DMS 273 (cell line): ENCODE data around the gene SLC7A1.
A peak's percentile ranks its signal among the peaks of the same experiment; 100 is the strongest.

Source experiments
- DNase-seq: peaks from one replicate; lab custom pipeline; 2025; ENCODE audit not compliant: unreplicated experiment; lab: John Stamatoyannopoulos, UW

Gene SLC7A1

DNA sequence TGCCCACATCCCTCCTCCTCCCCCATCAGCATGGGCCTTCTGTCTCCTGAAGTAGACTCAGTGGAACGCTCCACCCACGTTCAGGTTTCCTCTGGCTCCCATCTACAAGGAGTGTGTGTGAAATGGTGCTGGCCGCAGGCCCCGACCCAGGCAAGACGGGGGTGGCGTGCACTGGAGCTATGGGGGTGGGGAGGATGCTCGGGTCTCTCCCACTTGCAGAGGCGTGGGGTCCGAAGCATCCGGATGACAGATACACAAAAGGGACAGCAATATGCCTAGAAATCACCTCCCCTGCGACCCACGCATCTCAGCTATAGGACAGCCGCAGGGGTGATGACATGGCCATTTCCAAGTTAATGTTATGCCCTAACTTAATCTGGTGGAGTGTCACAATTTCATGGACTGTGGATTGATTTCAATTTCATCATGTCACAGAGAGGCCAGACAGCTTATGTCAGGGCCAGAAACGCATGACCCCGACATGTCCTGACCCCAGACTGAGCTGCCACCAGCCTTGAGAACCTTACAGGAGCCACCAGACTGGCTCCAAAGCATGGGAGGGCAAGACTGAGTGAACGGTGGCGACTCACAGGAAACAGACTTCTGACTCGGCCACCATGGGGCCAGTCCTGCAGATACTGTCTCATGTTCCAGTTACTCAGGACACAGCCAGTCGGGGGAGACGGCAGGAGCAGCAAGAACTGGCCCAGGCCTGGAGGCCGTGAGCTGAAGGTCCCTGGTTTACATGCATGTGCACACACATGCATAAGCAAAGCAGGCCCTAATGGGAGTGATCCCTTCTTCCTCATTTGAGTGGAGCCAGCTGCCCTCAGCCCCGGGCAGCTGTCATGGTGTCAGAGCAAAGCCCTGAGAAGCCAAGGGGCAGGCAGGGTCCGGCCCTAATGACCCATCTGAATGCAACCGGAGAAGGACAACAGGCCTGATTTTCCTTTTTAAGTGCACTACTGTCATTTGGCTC lies 82.2 kb downstream of the SLC7A1 start:
- no peak for DNase-seq

DNA sequence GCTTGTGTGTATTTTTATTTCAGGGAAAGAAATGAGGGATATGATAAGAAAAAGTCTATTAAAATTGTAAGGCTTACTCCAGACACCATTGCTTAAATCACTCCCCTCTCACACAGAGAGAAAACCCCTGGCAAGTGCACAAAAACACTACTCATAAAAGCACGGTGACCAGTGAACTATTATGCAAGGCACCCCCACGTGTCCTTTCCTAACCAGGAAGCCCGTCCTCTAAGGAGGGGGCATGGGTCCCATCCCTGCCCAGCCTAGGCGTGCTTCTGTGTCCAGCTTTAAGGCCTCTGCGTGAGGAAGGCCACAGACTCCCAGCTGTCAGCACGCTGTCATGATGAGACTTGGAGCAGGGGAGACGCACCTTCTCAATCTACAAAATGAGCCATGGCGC lies 83.5 kb downstream of the SLC7A1 start:
- no peak for DNase-seq

DNA sequence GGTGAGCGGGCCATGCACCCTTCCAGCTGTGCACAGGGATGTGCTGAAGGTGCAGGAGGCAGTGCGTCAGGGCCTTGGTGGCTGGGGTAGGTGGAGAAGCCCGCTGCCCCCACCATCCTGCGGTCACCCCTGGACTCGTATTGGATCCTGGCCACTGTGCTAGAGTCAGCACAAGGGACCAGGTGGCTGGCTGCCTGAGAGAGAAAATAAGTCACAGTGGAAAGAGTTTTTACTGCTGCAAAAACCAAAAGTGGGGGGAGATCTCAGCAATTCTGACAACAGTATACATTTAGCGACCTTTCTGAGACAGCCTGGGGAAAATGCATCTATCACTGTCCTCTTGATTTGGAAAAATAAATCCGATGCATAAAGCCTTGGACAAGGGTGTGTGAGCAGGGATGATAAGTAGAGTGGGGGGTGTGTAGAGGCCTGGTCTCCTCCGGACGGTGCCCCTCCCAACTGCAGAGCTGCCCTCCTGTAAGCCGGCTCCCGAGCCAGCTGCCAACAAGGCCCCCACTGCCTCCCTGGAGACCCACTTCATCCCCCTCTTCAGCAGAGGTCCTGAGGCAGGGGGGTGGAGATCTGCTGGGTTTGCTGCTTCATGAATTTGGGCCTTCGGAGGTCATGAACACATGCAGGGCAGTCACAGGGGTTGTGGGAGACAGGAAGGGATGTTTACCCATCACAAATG lies 84.2 kb downstream of the SLC7A1 start:
- DNase-seq, result no peak

DNA sequence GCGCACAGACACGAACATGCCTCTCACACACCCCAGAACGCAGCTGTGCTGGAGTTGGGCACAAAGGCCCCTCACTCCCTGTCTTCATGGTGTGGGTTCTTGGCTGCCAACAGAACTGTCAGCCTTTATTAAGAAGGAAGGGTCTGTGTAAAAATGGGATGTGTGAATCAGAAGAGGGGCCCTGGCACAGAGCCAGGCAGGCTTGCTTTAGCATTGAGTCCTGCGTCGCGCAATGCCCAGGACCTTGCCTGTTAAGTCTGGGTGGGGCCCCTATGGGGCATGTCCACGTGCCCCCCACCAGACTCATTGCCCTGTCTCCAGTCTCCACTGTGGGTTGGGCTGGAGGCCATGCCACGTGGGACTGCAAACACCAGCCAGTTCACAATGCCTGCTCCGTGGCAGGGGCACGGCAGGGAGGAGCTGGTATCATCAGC lies 84.8 kb downstream of the SLC7A1 start:
- DNase-seq, result no peak

DNA sequence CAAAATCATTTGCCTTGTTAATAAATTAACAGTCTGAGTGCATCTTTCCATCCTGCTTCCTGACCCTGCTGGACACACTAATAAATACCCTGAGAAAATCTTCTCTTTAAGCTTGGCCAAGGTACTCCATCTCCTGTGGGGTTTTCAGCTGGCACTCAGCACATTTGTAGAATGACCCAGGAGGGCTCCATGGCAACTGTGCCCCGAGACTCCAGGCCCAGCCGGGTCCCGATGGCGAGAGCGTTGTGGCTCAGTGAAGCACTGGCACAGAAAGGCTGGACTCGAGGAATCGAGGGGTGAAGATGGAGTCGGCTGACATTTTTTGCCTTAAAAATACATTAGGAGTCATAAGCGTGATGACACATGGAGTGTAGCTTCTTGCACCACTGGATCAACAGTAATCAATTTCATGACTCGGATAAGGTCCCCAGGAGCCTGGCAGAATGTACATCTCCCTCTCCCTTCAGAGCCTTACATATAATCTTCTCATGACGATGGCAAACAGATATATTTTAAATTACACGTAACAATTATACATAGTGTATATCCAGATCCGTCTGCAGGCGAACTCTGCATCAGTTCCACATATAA lies 85.4 kb downstream of the SLC7A1 start:
- DNase-seq, result no peak

DNA sequence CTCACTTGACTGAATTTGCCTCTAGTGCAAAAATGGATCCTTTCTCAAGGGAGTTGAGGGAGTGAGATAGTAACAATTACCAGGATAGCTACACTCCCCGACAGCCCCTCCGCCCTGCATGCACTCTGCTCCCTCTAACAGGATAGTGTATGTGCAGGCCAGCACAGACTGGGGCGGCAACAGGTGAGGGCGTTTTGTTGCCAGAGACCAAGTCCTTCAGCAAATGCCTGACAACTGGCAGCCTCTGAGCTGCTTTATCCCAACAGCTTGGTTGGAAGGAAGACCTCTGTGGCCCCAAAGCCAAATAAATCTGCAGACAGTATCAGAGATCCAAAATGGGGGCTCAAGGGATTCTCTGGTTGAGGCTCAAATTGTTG lies 86.6 kb downstream of the SLC7A1 start:
- no peak for DNase-seq

DNA sequence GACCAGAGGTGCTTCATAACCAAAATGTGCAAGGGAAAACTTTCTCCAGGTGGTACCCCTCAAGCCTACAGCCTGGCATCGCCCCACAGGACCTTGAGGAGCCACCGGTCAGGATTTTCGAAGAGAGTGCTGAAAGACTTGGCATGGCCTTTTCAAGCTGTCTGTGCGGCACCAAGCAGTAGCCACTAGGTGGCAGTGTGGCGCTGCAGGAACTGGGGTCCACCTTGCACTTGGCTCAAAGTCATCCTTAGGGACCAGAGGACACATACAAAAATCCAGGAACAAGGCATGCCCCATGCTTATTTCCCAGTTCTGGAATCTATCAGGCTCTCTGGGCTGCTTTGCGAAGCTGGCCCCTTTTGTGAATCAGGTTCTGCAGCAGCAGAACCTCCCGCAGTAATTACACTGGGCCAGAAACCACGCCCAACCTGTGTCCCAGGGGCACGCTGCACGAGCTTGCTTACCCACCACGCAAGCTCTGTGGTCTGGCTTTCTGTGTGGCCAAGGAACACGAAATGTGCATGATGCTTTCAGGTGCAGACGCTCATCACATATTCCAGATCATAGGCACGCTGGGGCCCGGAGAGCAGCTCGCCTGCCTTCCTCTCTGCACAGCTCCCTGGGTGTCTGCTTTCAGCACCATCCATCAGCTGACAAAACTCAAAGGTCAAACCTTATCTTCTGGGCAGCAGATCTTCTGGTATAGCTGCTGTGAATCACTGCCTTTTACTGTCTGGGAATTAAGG lies 87.2 kb downstream of the SLC7A1 start:
- peak; percentile 86 for DNase-seq

DNA sequence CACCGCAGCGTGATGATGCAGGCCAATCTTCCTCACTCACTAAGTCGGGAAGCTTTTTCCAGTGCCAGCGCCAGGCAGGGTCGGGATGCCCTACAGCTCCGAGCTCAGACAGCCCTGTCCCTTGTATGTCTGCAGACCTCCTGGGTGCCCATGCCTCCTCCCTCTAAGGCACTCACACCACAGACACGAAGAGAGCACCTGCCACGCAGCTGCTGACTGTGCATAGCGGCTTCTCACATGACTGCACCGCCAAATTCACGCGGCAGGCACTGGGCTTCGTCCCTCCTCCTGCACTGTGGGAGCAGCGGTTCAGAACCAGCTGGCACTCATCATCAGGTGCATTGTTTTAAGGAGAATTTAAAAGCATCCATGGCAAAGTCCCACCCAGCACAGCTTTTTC lies 88.1 kb downstream of the SLC7A1 start:
- peak; percentile 71 for DNase-seq

DNA sequence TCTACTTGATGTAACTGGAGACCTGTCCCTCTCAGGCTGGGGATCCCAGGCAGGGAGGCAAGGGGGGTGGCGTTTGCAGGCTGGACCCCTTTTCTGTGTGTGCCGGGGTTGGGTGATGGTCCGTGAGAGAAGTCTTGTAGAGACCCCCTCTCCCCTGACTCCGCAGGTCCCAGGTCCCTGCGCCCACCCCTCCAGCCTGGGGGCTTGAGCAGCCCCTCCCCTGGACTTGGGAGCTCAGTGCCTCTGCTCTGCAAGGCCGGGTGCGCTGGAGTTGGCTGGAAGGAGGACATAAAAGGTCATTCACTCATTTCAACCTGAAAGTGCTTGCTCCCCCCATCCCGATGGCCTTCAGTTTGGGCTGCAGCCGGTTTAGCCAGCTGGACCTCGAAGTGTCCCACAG lies 89.5 kb downstream of the SLC7A1 start:
- DNase-seq, result no peak

DNA sequence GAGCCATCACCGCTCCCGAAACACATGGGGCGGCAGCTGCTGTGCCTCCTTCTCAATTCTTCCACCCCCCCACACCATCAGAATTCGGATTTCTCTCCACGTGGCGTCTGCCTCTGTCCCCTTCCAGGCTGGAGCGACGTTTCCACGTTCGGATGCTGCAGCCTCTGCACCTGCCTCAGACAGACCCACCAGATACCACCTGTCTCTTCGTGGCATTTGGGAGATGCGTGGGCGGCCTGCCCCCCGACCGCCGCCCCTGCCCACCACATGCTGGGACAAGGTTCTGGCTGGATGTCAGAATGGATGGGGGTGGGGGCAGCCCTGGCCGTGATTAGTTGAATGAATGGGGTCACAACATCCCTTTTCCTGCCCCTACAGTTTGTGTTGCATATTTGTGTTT lies 90.0 kb downstream of the SLC7A1 start:
- DNase-seq, result peak; percentile 24

DNA sequence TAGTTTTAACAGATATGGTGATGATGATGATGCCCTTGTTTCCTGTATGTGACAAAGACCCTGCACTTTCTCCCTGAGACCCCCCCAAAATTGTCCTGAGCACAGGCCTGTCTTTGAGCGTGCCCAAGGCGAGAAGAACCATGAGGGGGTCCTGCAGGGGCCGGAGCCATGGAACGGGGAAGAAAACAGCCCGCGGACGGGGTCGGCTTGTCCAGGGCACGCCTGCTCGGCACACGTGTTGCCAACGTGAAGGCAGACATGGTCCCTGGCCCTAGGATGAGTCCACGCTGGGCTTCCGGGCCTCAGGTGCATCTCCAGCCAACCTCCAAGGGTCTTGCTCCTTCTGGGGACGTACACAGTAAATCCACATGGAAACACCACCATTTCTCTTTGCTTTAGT lies 90.8 kb downstream of the SLC7A1 start:
- no peak for DNase-seq

DNA sequence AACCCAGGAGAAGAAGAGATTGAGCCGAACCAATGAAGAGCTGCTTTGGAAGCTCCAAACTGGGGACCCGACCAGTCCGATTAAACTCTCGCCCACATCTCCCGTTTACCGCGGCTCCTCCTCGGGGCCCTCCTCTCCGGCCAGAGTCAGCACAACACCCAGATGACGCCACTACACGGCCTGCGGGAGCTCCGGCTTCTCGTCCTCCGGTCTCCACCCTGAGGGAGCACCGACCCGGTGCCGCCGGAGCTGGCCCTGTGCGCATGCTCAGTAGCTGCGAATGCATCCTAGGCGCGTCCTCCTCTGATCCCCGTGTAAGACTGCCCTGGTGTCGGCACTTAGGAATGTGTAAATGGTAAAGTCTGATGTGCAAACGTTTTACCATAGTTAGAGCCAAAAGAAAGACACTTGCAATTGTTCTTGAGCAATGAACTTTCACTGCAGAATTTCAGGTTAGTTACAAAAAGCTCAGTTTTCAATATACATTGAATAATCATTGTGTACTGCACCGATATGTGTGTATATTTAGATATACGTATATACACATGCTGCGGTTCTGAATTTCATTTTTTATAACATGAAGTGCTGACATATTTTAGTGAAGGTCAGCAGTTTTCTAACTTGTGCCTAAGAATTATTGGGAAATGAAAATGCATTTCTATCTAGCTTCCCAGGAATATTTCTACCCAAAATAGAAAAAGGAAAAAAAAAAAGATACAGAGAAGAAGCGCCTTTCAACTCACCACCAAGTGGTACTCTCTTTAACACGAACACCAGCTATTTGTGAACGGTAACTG lies 92.2 kb downstream of the SLC7A1 start:
- DNase-seq, result no peak

DNA sequence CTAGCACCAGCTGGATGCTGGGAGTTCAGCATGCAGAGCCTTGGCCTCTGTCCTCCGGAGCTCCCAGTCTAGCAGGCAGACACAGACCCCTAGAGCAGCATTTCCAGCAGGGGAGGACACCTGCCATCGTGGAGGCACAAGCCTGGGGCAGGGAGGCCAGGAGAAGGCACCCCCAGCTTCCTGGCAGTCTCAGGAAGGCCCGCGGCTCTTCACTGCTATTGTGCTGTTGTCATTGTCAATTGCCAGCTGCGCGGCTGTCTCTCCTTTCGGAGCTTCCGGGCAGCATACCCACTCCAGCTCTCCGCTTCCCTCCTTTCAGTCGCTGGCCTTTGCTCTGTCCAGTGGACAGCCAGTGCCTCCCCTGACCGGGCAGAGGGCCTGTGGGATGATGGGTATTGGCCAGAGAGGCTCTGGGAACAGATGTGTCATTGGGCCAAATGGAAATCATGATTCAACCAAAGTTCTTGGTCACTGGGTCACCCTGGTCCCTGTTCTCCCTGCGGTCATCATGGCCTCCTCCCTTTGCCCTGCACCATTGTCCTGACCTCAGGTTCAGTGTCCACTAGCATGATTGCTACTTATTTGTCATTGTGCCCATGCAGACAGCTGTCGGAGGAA lies 93.0 kb downstream of the SLC7A1 start:
- no peak for DNase-seq

DNA sequence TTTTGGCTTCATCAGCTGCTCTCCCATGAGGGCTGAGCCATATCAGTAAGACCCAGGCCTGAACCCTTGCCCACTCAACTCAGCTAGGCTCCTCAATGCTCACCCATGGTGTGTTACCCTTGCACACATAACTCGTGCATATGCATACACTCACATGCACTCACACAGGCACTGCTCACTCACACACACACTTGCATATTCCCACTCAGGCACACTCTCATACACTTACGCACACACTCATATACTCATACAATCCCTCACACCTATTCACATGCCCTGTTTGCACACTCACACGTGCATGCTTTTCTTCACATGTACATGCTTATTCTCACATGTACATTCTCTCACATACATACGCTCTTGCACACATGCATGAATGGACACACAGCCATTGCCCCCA lies 93.8 kb downstream of the SLC7A1 start:
- no peak for DNase-seq

DNA sequence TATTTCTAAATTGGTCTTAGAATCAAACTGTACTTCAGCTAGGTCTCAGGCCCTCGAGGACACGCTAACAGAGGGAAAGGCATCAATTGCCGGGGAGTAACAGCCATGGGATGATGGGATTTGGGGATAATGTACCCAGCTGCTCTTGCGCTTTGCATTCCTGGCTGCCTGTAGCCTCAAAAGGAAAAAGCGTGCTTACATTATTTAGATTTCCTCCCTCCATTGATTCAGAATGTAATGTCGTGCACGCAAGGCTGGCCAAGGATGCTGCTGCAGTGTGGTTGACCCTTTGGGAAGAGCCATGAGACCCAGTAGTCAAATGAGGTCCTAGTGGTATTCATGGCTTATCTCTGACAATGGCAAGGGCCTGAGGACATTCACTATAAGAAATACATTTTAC lies 95.1 kb downstream of the SLC7A1 start:
- no peak for DNase-seq

DNA sequence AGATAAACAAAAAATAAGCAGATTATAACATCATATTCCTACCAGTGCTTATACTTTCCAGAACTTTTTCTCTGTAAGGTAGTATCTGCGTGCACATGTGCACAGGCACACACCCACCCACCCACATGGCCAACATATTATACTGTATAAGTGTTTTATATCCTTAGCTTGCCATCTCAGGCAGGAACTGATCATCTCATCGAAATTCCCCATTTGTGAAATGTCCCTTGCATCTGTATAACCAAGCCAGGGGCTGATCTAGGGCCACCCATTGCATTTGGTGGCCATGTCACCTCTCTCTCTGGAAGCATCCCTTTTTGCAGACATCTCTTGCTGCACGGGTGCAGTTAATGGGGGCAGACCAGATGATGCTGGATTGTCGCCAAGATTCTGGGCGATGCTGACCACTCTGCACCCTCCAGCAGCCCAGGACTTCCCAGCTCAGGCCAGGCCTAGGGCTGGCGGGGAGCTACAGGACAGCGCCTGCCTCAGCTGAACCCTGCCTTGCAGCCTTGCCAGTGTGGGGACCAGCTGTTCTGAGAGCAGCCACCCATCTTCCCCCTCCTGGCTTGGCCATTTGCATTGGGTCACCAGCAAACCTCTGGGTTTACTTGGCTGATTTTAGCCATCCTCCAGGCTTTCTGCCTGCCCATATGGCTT lies 95.9 kb downstream of the SLC7A1 start:
- DNase-seq, result no peak

DNA sequence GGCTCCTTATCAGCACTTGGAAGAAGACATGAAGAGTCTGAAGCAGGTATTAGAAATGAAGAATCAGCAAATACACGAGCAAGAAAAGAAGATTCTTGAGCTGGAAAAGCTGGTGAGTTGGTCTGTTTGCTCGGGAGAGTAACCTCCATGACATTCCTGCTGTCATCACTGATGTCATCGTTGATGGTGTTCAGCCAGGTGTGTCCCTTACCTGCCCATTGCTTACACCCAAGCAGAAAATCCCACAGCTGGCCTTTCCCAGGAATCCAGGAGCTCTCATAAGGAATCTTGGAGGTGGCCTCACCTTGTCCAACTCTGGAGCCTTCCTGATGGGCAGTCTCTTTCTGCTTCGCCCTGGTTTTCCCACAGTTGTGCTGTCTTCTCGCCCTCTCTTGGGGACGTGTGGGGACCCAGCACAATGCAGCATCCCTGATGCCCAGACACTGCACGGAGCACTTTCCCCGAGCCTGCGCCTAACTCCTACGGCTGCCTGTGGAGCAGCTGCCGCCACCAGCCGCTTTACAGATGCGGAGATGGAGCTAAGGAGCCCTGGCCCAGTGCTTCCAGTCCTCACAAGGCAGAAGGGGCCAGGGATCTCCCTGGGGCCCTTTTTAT lies 97.0 kb downstream of the SLC7A1 start:
- no peak for DNase-seq

DNA sequence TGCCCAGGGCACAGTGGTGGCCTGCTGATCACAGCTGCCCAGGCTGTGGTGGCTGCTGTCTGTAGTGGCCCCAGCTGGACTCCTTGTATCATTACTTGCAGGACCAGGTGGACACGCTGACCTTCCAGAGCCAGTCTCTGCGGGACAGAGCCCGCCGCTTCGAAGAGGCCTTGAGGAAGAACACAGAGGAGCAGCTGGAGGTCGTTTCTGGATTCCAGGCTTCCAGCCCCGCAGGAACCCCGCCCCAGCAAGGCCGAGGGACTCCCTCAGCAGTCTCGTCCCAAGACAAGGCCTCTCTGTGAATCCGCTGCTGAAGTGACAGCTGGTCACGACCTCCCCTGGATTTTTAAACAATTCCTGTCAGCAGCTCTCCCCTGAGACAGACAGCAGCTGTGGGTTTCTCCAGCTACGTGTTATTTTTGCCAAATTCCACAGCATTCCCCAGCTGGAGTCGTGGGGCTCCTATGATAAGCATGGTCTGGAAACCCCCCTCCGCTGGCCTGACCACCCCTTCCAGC lies 98.3 kb downstream of the SLC7A1 start:
- DNase-seq, result peak; percentile 75

DNA sequence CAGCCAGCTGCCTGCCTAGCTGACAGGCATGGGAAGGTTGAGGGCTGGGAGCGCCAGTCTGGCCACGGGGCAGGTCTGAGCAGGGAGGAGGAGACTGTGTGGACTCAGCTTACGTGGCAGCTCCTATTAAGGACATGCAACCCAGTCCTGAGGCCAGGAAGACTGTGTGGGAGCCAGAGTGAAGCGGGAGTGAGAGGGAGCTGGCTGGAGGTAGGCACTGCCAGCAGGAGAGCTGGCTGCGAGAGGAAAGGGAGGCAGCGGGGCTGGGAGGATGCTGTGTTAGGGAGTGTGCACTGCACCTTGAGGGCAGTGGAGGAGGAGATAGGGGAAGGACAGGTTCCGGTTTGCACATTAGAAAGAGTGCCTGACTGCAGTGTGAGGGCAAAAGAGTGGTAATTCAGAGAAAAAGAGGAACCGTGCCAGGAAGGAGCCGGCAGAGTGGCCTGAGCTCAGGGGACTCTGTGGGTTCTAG lies 99.2 kb downstream of the SLC7A1 start:
- peak; percentile 40 for DNase-seq
